Measurements from ENCODE around the gene ATRN. TPM values are rescaled to one million over a fixed set of nuclear protein-coding genes. Genes with fewer than 3 reads are reported as not detected.

Gene ATRN
- total and polyA plus RNA-seq, 2 donors (not counting 3 experiments of a cell fraction or from before 2014, with no cell fraction given), result 32.3 to 33.1 TPM

DNA sequence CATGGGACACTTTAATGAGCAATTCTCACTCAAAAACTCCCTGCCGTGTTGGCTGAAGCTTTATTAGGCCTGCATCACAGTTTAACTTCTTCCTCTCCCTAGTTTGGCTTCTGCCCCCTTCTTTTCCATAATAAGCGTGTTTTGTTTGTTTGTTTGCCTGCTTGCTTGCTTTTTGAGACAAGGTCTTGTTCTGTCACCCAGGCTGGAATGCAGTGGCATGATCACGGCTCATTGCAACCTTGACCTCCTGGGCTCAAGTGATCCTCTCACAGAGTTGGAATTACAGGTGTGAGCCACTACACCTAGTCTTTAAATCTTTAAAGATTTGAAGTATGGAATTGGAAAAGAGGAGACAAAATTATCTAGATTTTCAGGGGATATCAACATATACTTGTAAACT is 38.0 kb upstream of the ATRN start:
- intact Hi-C loops (cut with micrococcal nuclease), result no loop called here
- FAIRE-seq, result no peak

More for the DNA sequence above, 38.0 kb upstream of the ATRN start:
- ChIA-PET POLR2A (no interaction called here), CTCF (no interaction called here)
- dilution Hi-C loops (cut with MboI; ENCODE audit: extremely low pct_ligation_motif_present, low sequenced_read_pairs), result no loop called here
- Histone ChIP-seq H3K4me3 (replicated peaks in 1 of 3; ENCODE audit: insufficient read depth in 1 of 3, low read depth in 1 of 3, low read length in 3 of 3) (no peak overlapping the region), H2AFZ (ENCODE audit: low read depth, low read length) (no peak overlapping the region), H3K4me2 (ENCODE audit: insufficient read depth, low read length) (no peak overlapping the region), H3K36me3 (ENCODE audit: control insufficient read depth in 2 of 2, extremely low read depth in 1 of 2, insufficient read depth in 2 of 2, low read length in 2 of 2) (no peaks in the 10 kb centered on the region), H3K27ac (ENCODE audit: insufficient read depth, low read depth, low read length) (no peak overlapping the region), H4K20me1 (replicated peaks; ENCODE audit: control insufficient read depth, extremely low read depth, insufficient read depth, low read length) (no peaks in the 10 kb centered on the region), H3K27me3 (ENCODE audit: control insufficient read depth in 2 of 2, insufficient read depth in 2 of 2, low read length in 2 of 2) (no peaks in the 10 kb centered on the region), H3K9me3 (replicated peaks; ENCODE audit: control insufficient read depth, insufficient read depth, low read length) (no peaks in the 10 kb centered on the region), H3K4me1 (ENCODE audit: control insufficient read depth, extremely low read depth, insufficient read depth, low read length) (no peaks in the 10 kb centered on the region), H3K9me1 (replicated peaks; ENCODE audit: control insufficient read depth, extremely low read depth, insufficient read depth, low read length) (no peaks in the 10 kb centered on the region), H3K79me2 (ENCODE audit: control insufficient read depth, insufficient read depth, low read length) (no peaks in the 10 kb centered on the region), H3K9ac (replicated peaks; ENCODE audit: extremely low read depth, insufficient read depth, low read length) (no peak overlapping the region)
- DNase-seq (ENCODE audit: low read depth, low spot score), result no peak
- BruUV-seq (replicated peaks), result no TSS peak
- TF ChIP-seq EZH2 (IDR thresholded peaks at IDR 0.05; ENCODE audit: borderline replicate concordance, low read depth, low read length, severe bottlenecking), result no peak
- no peak for TF ChIP-seq GATA2 (IDR thresholded peaks at IDR 0.05; ENCODE audit: insufficient read depth, insufficient read length, low read depth, low read length)
- TF ChIP-seq, protein P1, sequence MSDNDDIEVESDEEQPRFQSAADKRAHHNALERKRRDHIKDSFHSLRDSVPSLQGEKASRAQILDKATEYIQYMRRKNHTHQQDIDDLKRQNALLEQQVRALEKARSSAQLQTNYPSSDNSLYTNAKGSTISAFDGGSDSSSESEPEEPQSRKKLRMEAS (IDR thresholded peaks at IDR 0.05; ENCODE audit: insufficient read depth, insufficient read length), result no peak
- no peak for TF ChIP-seq POLR2A (IDR thresholded peaks at IDR 0.05; ENCODE audit: low read depth, low read length)
- no peak for TF ChIP-seq MYC (IDR thresholded peaks at IDR 0.05; ENCODE audit: low read depth, low read length)
- TF ChIP-seq, protein P2, sequence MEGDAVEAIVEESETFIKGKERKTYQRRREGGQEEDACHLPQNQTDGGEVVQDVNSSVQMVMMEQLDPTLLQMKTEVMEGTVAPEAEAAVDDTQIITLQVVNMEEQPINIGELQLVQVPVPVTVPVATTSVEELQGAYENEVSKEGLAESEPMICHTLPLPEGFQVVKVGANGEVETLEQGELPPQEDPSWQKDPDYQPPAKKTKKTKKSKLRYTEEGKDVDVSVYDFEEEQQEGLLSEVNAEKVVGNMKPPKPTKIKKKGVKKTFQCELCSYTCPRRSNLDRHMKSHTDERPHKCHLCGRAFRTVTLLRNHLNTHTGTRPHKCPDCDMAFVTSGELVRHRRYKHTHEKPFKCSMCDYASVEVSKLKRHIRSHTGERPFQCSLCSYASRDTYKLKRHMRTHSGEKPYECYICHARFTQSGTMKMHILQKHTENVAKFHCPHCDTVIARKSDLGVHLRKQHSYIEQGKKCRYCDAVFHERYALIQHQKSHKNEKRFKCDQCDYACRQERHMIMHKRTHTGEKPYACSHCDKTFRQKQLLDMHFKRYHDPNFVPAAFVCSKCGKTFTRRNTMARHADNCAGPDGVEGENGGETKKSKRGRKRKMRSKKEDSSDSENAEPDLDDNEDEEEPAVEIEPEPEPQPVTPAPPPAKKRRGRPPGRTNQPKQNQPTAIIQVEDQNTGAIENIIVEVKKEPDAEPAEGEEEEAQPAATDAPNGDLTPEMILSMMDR (IDR thresholded peaks at IDR 0.05; ENCODE audit: extremely low read depth in 1 of 2, insufficient read depth in 1 of 2, low read depth in 1 of 2, low read length in 2 of 2), result no peak
- no peak for TF ChIP-seq POLR2AphosphoS5 (IDR thresholded peaks at IDR 0.05; ENCODE audit: insufficient read depth, low read depth, low read length)
- TF ChIP-seq JUN (IDR thresholded peaks at IDR 0.05; ENCODE audit: borderline replicate concordance, insufficient read depth, insufficient read length, low read depth), result no peak
- TF ChIP-seq FOS (IDR thresholded peaks at IDR 0.05; ENCODE audit: borderline replicate concordance, insufficient read depth, low read length), result no peak
